Measurements from ENCODE around the gene RSBN1L.

- TF ChIP-seq CTCF (IDR thresholded peaks at IDR 0.05) (no peak), POLR2A (IDR thresholded peaks at IDR 0.05) (no peak)
Observed at GRCh38 chr7:77766801-77767605, 70.7 kb downstream of the RSBN1L start.

Data from thyroid gland (tissue), 4 donors.